GM19372 (cell line): ENCODE results near the gene PPP2R1B.
A peak's percentile ranks its signal among the peaks of the same experiment; 100 is the strongest.
"Not testable (repeated sequence)": the region's sequence is repeated elsewhere in the genome, so short reads cannot be mapped to it uniquely, and the experiment has no call there.

Experiments used
- ATAC-seq: cut with Tn5 transposase; IDR thresholded peaks from one replicate; pipeline ENCODE4 v1.9.1; 2021; ENCODE audit warnings: mild to moderate bottlenecking, low read depth, moderate library complexity; ENCODE audit not compliant: unreplicated experiment

The PPP2R1B gene

GRCh38 chr11:111785076-111785475 is 18.9 kb upstream of the PPP2R1B start:
- no peak for ATAC-seq

- ATAC-seq = not testable (repeated sequence)
Observed at GRCh38 chr11:111784311-111784710, 18.1 kb upstream of the PPP2R1B start.

- ATAC-seq = no peak
Observed at GRCh38 chr11:111782109-111782741, 16.0 kb upstream of the PPP2R1B start.

DNA sequence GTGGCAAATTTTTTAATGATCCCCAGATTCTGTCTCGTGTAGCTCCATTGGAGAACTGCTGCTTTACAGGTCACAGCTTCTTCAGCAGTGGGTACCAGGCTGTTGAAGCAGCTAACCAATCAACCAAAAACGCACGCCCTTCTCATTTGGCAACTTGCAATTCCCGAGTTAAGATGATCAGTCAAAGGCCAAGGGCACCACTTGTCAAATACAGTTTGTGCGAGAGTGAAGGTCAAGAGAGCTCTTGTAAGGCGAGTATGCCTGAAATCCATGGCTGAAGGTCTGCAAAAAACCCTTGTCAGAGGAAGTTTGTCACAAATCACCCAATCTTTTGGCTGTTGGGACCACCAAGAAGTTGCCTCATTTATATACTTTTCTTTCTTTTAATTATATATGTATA is 12.9 kb upstream of the PPP2R1B start:
- ATAC-seq = no peak

- ATAC-seq = no peak
Observed at GRCh38 chr11:111778047-111778558, 11.9 kb upstream of the PPP2R1B start.

DNA sequence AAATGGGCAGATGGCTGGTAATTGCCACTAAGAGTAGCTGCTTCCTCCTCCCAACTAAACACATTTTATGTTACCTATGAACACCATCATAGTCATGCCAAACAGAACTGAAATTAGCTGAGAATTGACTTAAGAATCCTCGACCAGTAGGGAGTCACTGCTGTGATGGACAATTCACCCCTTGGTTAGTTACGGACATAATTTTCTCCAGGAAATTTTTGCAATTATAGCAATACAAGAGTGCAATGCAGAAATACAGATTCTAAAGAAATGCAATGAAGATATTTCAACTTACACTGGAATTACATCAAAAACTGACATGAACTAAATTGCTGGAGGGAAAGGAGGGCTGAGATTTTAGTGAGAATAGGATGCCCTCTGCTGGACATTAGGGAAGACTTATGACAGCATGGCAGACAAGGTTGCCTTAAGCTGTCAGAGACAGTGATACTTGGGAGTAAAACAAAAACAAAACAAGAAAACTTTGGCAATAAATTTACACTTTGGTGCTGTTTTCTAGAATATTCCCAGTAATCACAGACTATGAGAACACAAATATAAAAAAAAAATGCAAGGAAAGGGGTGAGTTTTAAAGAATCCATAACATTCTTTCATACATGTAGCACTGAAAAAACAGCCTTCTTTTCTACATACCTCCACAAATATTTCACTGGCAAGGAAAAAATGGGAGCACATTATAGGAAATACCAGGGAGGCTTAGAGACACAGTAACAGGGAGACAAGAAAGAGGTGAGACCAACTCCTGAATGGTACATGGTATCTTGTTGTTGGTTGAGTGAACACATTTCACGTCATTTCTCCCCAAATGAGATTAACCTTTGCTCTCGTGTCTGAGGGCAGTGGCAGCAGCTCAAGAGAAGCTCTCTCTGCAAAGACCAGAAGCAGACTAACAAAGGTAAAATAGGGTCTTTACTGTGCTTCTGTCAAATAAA is 11.2 kb upstream of the PPP2R1B start:
- ATAC-seq = peak; percentile 66

GRCh38 chr11:111776398-111777093 is 10.4 kb upstream of the PPP2R1B start:
- peak; percentile 95 for ATAC-seq

DNA sequence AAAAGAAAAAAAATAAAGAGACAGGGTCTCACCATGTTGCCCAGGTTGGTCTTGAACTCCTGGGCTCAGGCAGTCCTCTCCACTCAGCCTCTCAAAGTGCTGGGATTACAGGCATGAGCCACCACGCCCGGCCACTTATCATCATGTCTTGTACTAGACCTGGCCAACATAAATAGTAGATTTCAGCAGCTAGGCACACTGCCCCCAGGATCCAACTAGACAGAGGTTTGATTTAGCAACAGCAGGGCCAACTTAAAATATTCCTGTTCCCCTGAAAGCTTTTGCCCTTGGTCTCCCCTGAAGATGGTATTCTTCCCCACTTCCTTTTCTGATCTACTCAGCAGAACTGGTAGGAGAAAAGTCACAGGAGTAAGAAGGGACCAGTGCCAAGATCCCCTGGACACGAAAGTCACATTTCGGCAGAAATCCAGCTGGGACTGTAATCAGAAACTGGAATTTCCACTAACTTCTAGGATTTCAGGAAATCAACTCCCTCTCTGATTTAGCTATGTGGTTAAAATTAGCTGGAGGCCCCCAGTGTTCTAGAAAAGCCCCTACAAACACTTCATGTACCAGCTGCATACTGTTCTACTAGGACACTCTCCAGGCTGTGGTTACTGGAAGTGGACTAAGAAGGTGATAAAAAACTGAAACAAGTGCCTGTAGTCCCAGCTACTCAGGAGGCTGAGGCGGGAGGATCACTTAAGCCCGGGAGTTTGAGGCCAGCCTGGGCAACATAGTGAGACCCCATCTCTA is 8.9 kb upstream of the PPP2R1B start:
- ATAC-seq = no peak

DNA sequence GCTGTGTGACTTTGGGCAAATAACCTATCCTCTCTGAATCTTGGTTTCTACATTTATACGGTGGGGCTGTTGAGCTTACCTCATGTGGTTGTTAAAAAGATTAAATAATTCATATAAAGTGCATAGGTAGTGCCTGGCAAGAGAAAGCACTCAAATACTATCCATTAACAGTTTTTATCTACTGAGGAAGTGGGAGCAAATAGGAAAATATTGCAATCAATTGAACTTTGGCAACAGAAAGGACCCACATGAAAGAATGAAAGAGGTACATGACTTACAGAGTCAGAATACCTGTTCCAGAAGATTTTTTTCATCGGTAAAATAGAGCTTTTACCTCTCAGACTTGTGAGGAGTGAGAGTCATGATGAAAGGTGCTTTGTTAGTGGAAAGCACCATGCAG is 6.3 kb upstream of the PPP2R1B start:
- no peak for ATAC-seq

DNA sequence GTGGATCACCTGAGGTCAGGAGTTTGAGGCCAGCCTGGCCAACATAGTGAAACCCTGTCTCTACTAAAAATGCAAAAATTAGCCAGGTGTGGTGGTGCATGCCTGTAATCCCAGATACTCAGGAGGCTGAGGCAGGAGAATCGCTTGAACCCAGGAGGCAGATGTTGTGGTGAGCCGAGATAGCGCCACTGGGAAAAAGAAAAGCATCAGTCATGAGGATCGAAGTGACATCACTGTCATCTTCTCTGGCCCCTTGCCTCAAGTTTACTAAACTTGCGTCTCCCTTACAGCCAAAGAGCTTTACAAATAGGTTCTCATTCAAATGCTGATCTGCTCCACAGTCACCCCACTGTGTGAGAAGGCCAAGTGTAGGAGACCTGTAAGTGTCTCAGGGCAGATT is 5.0 kb upstream of the PPP2R1B start:
- not testable (repeated sequence) for ATAC-seq

GRCh38 chr11:111770581-111771134 is 4.5 kb upstream of the PPP2R1B start:
- no peak for ATAC-seq

DNA sequence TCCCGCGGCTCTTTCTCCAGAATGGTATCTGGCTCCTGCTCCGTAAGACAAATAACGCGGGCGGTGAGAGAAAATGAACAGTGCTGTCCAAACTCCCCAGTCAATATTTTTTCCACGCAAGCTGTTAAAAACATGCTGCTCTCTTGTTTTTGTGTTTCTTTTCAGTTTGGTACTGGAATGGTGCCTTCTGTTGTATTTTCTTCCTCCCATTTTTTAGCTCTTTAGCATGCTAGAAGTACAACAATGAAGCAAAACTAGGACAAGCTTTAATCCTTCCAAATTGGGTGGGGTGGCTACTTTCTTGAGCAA is 599 bp upstream of the PPP2R1B start:
- peak; percentile 8 for ATAC-seq

- ATAC-seq = peak; percentile 34
Observed at GRCh38 chr11:111765320-111765983, 737 bp downstream of the PPP2R1B start.

DNA sequence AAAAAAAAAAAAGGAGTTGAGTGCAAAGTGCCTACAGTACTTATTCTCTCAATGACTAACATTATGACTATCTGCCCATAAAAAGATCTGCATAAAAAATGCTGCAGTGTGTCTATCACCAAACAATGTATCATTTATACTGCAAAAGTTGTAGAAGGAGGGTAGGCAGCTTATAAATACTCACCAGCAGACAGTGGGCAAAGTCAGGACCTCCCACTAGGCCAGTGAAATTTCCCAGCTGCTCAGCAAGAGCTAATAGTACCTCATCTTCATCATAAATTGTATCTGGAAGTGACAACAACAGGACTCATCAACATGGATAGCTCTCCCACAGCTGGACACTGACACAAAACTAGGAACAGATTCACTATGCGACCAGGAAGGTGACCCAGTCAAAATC is 1.6 kb downstream of the PPP2R1B start:
- ATAC-seq = no peak

- no peak for ATAC-seq
Observed at GRCh38 chr11:111762981-111763643, 3.1 kb downstream of the PPP2R1B start.

- no peak for ATAC-seq
Observed at GRCh38 chr11:111762526-111762925, 3.7 kb downstream of the PPP2R1B start.

DNA sequence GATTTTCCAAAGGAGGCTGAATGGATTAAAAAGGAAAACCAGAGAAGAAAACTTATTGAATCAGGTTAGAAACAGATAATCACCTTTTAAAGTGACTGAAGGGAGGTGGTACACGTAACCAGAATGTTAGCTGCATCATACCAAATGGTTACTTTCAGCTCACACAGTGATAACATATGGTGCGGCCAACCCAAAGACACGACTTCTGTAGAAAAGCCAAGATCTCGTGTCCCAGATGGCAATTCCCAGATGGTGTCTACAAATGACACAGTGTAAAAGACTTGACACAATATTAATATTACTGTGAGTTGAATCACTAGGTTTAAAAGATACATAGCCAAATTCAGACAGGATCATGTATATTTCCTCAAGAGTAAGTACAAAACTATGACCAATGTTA is 5.2 kb downstream of the PPP2R1B start:
- ATAC-seq = no peak

DNA sequence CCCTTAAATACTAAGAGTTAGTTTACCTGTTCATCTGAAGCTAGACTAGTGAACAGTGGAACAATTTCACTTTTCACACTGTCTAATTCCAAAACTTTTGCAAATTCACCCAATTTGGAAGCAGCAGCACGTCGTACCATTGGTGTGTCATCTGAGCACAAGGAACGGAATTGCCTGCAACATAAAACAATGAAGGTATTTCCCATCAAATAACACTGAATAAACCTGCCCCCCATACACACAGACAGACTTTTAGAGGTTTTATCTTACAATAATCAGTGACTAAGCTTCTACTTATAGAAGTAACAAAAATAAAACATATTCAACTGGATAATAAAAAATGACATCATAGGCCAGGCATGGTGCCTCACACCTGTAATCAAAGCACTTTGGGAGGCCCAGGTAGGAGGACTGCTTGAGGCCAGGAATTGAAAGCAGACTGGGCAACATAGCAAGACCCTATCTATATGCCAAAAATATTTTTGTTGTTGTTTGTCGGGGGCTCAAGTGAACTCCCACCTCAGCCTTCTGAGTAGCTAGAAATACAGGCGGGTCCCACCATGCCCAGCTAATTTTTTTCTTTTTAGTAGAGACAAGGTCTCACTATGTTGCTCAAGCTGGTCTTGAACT is 6.3 kb downstream of the PPP2R1B start:
- no peak for ATAC-seq

DNA sequence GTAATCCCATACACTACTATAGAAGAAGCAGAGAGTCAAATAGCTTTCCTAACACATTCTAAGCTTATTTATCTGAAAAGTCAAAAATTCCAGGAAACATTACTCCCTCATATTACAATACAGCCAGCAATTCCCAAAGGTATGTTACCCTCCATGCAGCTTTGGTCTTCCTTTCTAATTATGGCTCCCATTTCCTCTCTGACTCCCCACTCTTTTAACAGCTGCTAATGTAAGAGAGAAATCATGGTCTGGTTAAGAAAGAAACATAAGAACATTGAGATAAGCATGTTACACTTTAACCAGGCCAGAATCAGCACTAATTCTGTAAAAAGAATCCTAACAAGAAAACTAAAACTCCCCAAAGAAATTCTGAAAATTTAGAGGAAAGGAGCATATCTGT is 6.8 kb downstream of the PPP2R1B start:
- no peak for ATAC-seq
